MM.1S (cell line): ENCODE measurements around the gene DOCK4.

ENCODE experiments used
- DNase-seq: peaks from one replicate; pipeline ENCODE4 v3.0.0-alpha.2; 2015
- H2AFZ ChIP-seq: fragments of 300-600 bp; sonication (generic); 2 replicates; pipeline ENCODE4 v1.6.0; 2016; ENCODE audit warnings: antibody characterized with exemption, low read length
- H3F3A ChIP-seq: fragments of 300-600 bp; sonication (generic); 2 replicates; pipeline ENCODE4 v1.6.1; 2016; ENCODE audit warnings: mild to moderate bottlenecking, antibody characterized with exemption, low read length, moderate library complexity, mixed read lengths; ENCODE audit not compliant: insufficient read depth
- H3K27ac ChIP-seq: fragments of 300-600 bp; sonication (generic); 2 replicates; pipeline ENCODE4 v1.5.1; 2016; ENCODE audit warnings: mild to moderate bottlenecking, low read length
- H3K27me3 ChIP-seq: fragments of 300-600 bp; sonication (generic); replicated peaks from 2 replicates; pipeline ENCODE4 v1.6.0; 2016; ENCODE audit warnings: low read length; ENCODE audit not compliant: insufficient read depth
- H3K36me3 ChIP-seq: fragments of 300-600 bp; sonication (generic); replicated peaks from 2 replicates; pipeline ENCODE4 v1.6.1; 2016; ENCODE audit warnings: mild to moderate bottlenecking, low read length, mixed read lengths; ENCODE audit not compliant: insufficient read depth
- H3K4me1 ChIP-seq: fragments of 300-600 bp; sonication (generic); 2 replicates; pipeline ENCODE4 v1.6.1; 2016; ENCODE audit warnings: low read length, mixed read lengths
- H3K4me2 ChIP-seq: fragments of 300-600 bp; sonication (generic); 2 replicates; pipeline ENCODE4 v1.6.0; 2016; ENCODE audit warnings: low read depth, low read length
- H3K4me3 ChIP-seq: fragments of 300-600 bp; sonication (generic); 2 replicates; pipeline ENCODE4 v1.5.1; 2016; ENCODE audit warnings: low read length, mixed read lengths
- H3K79me2 ChIP-seq: fragments of 300-600 bp; sonication (generic); 2 replicates; pipeline ENCODE4 v1.6.1; 2016; ENCODE audit warnings: mixed run types, low read length, mixed read lengths
- H3K9ac ChIP-seq: fragments of 300-600 bp; sonication (generic); 2 replicates; pipeline ENCODE4 v1.6.1; 2016; ENCODE audit warnings: low read length, mixed read lengths
- H3K9me2 ChIP-seq: fragments of 300-600 bp; sonication (generic); replicated peaks from 2 replicates; pipeline ENCODE4 v1.6.1; 2016; ENCODE audit warnings: mild to moderate bottlenecking, low read length, mixed read lengths; ENCODE audit not compliant: insufficient read depth
- H3K9me3 ChIP-seq: fragments of 300-600 bp; sonication (generic); replicated peaks from 2 replicates; pipeline ENCODE4 v1.6.1; 2016; ENCODE audit warnings: mild to moderate bottlenecking, low read length, mixed read lengths; ENCODE audit not compliant: insufficient read depth
- H4K20me1 ChIP-seq: fragments of 300-600 bp; sonication (generic); 2 replicates; pipeline ENCODE4 v1.6.1; 2016; ENCODE audit warnings: mild to moderate bottlenecking, low read length, moderate library complexity, mixed read lengths; ENCODE audit not compliant: insufficient read depth
- EZH2 ChIP-seq: fragments of 300-600 bp; sonication (generic); optimal IDR thresholded peaks from 2 replicates; pipeline ENCODE3; 2017; ENCODE audit warnings: low read depth, mild to moderate bottlenecking, antibody characterized with exemption, low read length, mixed read lengths
- EZH2phosphoT487 ChIP-seq: fragments of 300-600 bp; sonication (generic); IDR thresholded peaks from 2 replicates; pipeline ENCODE4 v1.6.1; 2018; ENCODE audit warnings: antibody characterized with exemption, low read length
- TF ChIP-seq, protein P1 (sequence below): fragments of 300-600 bp; sonication (generic); IDR thresholded peaks from 2 replicates; pipeline ENCODE4 v1.5.1; 2016; ENCODE audit warnings: antibody characterized with exemption, low read length, mixed read lengths

The DOCK4 gene

DNA sequence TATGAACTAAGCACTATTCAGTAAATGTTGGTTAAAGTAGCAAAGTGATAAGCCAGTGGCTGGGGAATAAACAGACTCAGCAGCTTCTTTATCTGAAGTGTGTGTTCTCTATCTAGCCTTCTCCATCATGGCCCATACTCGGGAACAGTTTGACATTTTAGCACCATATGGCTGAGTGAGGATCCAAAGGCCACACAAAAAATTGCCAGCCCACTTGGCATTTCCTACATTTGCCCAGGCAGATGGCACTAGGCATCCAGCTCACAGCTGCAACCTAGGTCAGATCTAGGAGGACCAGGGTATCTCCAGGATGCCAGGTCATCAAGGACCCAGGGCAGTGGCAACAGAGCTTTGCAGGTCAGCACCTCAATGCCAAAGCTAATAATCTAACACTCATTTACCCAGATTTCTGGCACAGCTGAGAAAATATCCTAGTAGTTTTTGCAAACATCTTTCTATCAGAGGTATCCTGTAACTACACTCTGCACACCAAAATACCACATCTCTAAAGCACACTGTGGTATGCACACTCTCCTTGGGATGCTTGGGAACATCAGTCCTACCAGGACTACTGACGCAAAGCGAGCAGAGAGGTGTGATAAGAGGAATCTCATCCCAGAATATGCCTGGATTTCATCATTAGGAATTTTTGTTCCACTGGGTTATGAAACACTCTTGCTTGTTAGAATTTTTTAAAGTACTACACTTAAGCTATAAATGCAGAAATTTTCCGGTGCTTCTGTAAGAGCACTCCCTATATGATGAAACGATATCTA is 61.7 kb downstream of the DOCK4 start:
- Histone ChIP-seq H3K9me2 (no peaks in the 10 kb centered on the region), H2AFZ (no peak overlapping the region), H3K9ac (no peak overlapping the region), H3K4me1 (peaks cover 22% of the 10 kb centered on the region), H3K4me2 (no peak overlapping the region), H3F3A (peaks cover 9% of the 10 kb centered on the region), H3K27ac (no peak overlapping the region), H3K4me3 (no peak overlapping the region), H3K27me3 (no peaks in the 10 kb centered on the region), H4K20me1 (no peaks in the 10 kb centered on the region), H3K79me2 (peaks cover 90% of the 10 kb centered on the region), H3K9me3 (no peaks in the 10 kb centered on the region), H3K36me3 (no peaks in the 10 kb centered on the region)
- TF ChIP-seq EZH2 (no peak), EZH2phosphoT487 (no peak)
- TF ChIP-seq, protein P1, sequence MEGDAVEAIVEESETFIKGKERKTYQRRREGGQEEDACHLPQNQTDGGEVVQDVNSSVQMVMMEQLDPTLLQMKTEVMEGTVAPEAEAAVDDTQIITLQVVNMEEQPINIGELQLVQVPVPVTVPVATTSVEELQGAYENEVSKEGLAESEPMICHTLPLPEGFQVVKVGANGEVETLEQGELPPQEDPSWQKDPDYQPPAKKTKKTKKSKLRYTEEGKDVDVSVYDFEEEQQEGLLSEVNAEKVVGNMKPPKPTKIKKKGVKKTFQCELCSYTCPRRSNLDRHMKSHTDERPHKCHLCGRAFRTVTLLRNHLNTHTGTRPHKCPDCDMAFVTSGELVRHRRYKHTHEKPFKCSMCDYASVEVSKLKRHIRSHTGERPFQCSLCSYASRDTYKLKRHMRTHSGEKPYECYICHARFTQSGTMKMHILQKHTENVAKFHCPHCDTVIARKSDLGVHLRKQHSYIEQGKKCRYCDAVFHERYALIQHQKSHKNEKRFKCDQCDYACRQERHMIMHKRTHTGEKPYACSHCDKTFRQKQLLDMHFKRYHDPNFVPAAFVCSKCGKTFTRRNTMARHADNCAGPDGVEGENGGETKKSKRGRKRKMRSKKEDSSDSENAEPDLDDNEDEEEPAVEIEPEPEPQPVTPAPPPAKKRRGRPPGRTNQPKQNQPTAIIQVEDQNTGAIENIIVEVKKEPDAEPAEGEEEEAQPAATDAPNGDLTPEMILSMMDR = no peak
- DNase-seq = no peak

DNA sequence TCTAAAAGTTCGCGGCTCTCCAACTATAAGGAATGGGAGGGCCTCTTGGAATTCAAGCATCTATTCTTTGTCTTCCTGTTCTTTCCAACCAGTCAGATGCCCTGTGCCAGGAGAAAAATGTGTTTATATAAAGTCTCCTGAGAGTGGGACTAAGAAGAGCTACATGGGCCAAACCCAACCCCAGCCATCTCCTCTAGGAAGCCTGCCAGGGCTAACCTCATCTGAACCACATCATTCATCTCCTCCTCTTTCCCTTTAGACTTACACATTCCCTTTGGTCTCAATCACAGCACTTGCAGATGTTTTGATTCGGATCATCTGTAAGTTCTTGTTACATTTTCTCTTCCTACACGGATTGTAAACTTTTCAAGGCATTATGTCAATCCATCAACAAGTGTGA is 62.6 kb downstream of the DOCK4 start:
- Histone ChIP-seq H3K36me3 (no peaks in the 10 kb centered on the region), H4K20me1 (no peaks in the 10 kb centered on the region), H3K9me2 (no peaks in the 10 kb centered on the region), H3K27me3 (no peaks in the 10 kb centered on the region), H3K4me1 (peaks cover 26% of the 10 kb centered on the region), H2AFZ (no peak overlapping the region), H3K4me3 (no peak overlapping the region), H3K27ac (no peak overlapping the region), H3K4me2 (no peak overlapping the region), H3K79me2 (peaks cover 90% of the 10 kb centered on the region), H3F3A (peaks cover 9% of the 10 kb centered on the region), H3K9ac (no peak overlapping the region), H3K9me3 (no peaks in the 10 kb centered on the region)
- TF ChIP-seq EZH2 (no peak), EZH2phosphoT487 (no peak)
- TF ChIP-seq, protein P1 = no peak
- no peak for DNase-seq

DNA sequence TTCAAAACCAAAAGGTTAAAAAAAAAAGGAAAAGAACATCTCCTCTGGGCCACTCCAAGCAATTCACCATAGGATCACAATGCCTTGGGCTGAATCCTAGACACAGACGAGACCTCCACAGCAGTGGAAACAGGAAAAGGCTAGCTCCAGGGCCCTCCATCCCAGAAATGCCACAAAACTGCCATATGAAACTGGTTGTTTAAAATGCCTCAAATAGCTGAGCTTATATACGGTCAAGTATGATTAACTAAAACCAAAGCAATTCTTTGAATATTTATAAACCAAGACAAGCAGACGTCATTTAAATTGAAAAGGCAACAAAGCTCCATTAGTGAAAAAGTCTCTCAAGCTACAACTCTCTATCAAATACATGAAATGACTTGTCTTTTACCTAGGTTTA is 63.1 kb downstream of the DOCK4 start:
- Histone ChIP-seq H3K27ac (no peak overlapping the region), H3K4me3 (no peak overlapping the region), H4K20me1 (no peaks in the 10 kb centered on the region), H3K79me2 (peaks cover 90% of the 10 kb centered on the region), H2AFZ (no peak overlapping the region), H3F3A (peaks cover 9% of the 10 kb centered on the region), H3K9ac (no peak overlapping the region), H3K27me3 (no peaks in the 10 kb centered on the region), H3K36me3 (no peaks in the 10 kb centered on the region), H3K4me2 (no peak overlapping the region), H3K4me1 (peaks cover 31% of the 10 kb centered on the region), H3K9me2 (no peaks in the 10 kb centered on the region), H3K9me3 (no peaks in the 10 kb centered on the region)
- DNase-seq = no peak
- no peak for TF ChIP-seq EZH2phosphoT487
- TF ChIP-seq, protein P1 = no peak
- no peak for TF ChIP-seq EZH2
